ENCODE measurements around the gene SLC6A13.
"Not testable (repeated sequence)": the region's sequence is repeated elsewhere in the genome, so short reads cannot be mapped to it uniquely, and the experiment has no call there.

SLC6A13 gene

DNA sequence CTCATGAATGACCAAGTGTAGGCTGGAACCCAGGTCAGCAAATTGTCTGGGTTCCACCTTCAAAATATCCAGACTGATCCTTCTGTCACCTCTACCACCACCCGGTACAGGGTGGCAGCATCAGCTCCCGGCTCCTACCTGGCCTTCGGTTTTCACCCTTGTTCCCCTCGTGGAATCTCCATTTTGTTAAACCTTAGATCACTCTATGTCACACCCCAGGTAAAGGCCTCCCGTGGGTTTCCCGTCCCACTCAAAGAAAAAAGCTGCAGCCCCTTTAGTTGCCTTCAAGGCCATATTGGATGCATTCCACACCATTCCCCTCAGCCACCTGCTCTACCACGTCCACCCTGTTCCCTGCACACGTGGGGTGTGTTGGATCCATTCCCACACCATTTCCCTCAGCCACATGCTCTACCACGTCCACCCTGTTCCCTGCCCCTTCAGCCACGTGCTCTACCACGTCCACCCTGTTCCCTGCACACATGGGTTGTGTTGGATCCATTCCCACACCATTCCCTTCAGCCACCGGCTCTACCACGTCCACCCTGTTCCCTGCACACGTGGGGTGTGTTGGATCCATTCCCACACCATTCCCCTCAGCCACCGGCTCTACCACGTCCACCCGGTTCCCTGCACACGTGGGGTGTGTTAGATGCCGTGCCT, 23.8 kb downstream of the SLC6A13 start:
- no peaks in the 10 kb centered on the region for H3K4me1 ChIP-seq (ENCODE audit: low read depth, poor library complexity, severe bottlenecking)
- TF ChIP-seq, protein P1, sequence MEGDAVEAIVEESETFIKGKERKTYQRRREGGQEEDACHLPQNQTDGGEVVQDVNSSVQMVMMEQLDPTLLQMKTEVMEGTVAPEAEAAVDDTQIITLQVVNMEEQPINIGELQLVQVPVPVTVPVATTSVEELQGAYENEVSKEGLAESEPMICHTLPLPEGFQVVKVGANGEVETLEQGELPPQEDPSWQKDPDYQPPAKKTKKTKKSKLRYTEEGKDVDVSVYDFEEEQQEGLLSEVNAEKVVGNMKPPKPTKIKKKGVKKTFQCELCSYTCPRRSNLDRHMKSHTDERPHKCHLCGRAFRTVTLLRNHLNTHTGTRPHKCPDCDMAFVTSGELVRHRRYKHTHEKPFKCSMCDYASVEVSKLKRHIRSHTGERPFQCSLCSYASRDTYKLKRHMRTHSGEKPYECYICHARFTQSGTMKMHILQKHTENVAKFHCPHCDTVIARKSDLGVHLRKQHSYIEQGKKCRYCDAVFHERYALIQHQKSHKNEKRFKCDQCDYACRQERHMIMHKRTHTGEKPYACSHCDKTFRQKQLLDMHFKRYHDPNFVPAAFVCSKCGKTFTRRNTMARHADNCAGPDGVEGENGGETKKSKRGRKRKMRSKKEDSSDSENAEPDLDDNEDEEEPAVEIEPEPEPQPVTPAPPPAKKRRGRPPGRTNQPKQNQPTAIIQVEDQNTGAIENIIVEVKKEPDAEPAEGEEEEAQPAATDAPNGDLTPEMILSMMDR (conservative IDR thresholded peaks at IDR 0.05; ENCODE audit: low read depth, low read length) = no peak
- H2AFZ ChIP-seq (ENCODE audit: low read depth) = no peak overlapping the region
- H4K20me1 ChIP-seq (ENCODE audit: insufficient read depth) = no peaks in the 10 kb centered on the region
- H3K79me2 ChIP-seq (ENCODE audit: insufficient read depth, low read depth) = no peaks in the 10 kb centered on the region
- no peak overlapping the region for H3K4me3 ChIP-seq (IDR thresholded peaks at IDR 0.05; ENCODE audit: insufficient read depth, low read depth, low read length)
- H3K27me3 ChIP-seq (ENCODE audit: insufficient read depth, low read depth) = no peaks in the 10 kb centered on the region
- no peak overlapping the region for H3K27ac ChIP-seq
- H3K36me3 ChIP-seq (ENCODE audit: insufficient read depth) = no peaks in the 10 kb centered on the region
- no peak overlapping the region for H3K9ac ChIP-seq
- no peak overlapping the region for H3K4me2 ChIP-seq

DNA sequence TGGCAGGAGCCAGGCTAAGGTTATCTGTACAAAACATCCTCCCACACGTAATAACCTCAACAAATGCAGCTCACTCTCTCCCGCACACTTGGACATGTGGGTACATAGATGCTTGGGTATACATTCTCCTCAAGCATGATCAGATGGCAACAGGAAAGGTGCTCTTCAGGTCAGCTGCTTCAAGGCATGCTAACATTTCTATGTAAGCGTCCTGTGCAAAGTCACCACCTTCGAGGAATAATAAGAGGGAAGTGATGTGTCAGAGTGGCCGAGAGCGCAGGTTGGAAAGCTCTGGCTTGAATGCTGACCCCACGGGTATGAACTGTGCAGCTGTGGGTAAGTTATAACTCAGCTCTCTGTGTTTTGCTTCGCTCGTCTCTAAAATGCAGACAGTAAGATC, 24.5 kb downstream of the SLC6A13 start:
- no peaks in the 10 kb centered on the region for H4K20me1 ChIP-seq (ENCODE audit: insufficient read depth)
- no peak overlapping the region for H3K4me2 ChIP-seq
- no peaks in the 10 kb centered on the region for H3K79me2 ChIP-seq (ENCODE audit: insufficient read depth, low read depth)
- no peaks in the 10 kb centered on the region for H3K36me3 ChIP-seq (ENCODE audit: insufficient read depth)
- TF ChIP-seq, protein P1 (conservative IDR thresholded peaks at IDR 0.05; ENCODE audit: low read depth, low read length) = no peak
- no peak overlapping the region for H3K4me3 ChIP-seq (IDR thresholded peaks at IDR 0.05; ENCODE audit: insufficient read depth, low read depth, low read length)
- H3K9ac ChIP-seq = no peak overlapping the region
- no peaks in the 10 kb centered on the region for H3K4me1 ChIP-seq (ENCODE audit: low read depth, poor library complexity, severe bottlenecking)
- no peak overlapping the region for H3K27ac ChIP-seq
- H3K27me3 ChIP-seq (ENCODE audit: insufficient read depth, low read depth) = no peaks in the 10 kb centered on the region
- H2AFZ ChIP-seq (ENCODE audit: low read depth) = no peak overlapping the region

DNA sequence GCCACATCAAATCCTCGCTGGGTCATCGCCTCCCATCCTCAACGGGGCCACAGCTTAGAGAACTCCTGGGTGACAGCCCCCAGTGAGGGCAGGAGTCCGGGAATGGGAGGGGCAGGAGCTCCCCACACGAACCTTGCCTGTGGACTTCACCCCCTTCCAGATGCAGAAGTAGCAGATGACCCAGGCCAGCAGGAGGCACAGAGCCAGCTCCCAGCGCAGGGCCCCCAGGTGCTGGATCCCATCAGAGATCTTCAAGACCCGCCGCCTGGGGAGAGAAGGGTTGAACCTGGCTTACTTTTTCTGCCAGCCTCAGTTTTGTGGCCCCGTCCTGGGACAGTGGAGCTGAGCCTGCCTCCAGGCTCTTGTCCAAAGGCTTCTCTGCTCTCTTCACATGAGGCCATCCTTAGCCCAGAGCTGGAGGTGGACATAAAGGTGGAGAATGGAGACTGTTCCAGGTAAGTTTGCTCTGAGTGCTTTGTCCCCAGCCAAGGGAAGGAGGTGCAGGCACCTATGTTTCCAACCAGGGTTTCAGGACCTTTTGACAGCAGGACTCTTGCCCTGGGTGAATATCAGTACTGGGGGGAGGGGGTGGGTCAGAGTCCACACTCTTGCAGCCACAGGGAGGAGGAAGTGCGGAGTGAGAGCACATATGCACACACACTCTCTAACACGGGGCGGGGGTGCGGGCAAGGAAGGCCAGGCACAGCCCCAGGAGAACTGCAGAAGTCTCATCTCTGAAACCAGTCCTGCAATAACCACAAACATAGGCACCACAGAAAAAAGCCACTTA, 25.4 kb downstream of the SLC6A13 start:
- H3K27me3 ChIP-seq (ENCODE audit: insufficient read depth, low read depth) = no peaks in the 10 kb centered on the region
- H3K27ac ChIP-seq = no peak overlapping the region
- no peaks in the 10 kb centered on the region for H4K20me1 ChIP-seq (ENCODE audit: insufficient read depth)
- TF ChIP-seq, protein P1 (conservative IDR thresholded peaks at IDR 0.05; ENCODE audit: low read depth, low read length) = no peak
- no peaks in the 10 kb centered on the region for H3K36me3 ChIP-seq (ENCODE audit: insufficient read depth)
- no peak overlapping the region for H3K4me3 ChIP-seq (IDR thresholded peaks at IDR 0.05; ENCODE audit: insufficient read depth, low read depth, low read length)
- H3K79me2 ChIP-seq (ENCODE audit: insufficient read depth, low read depth) = no peaks in the 10 kb centered on the region
- no peak overlapping the region for H3K4me2 ChIP-seq
- H3K9ac ChIP-seq = no peak overlapping the region
- H2AFZ ChIP-seq (ENCODE audit: low read depth) = no peak overlapping the region
- H3K4me1 ChIP-seq (ENCODE audit: low read depth, poor library complexity, severe bottlenecking) = no peaks in the 10 kb centered on the region

DNA sequence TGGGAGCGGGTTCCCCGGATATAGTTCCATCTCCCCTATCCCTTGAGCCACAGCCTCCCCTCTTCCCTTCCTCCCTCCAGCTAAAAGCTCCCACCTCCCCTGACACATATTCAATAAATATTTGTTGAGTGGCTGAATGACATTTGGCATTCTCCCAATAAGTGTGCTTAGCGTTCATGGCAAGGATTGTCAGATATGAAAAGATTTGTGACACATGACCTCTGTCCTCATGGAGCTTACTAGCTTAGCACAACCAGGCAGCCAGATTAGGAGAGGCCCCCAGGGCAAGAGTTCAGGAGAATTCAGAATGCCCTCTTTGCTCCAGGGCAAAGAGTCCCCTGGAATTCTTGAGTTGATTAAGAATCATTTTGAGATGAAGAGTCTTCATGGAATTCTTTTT, 26.2 kb downstream of the SLC6A13 start:
- Histone ChIP-seq H4K20me1 (ENCODE audit: insufficient read depth) (no peaks in the 10 kb centered on the region), H3K36me3 (ENCODE audit: insufficient read depth) (no peaks in the 10 kb centered on the region), H3K4me3 (IDR thresholded peaks at IDR 0.05; ENCODE audit: insufficient read depth, low read depth, low read length) (no peak overlapping the region), H3K27me3 (ENCODE audit: insufficient read depth, low read depth) (no peaks in the 10 kb centered on the region), H3K9ac (no peak overlapping the region), H3K4me1 (ENCODE audit: low read depth, poor library complexity, severe bottlenecking) (no peaks in the 10 kb centered on the region), H3K79me2 (ENCODE audit: insufficient read depth, low read depth) (no peaks in the 10 kb centered on the region), H3K4me2 (no peak overlapping the region), H2AFZ (ENCODE audit: low read depth) (no peak overlapping the region), H3K27ac (no peak overlapping the region)
- TF ChIP-seq, protein P1 (conservative IDR thresholded peaks at IDR 0.05; ENCODE audit: low read depth, low read length) = no peak

DNA sequence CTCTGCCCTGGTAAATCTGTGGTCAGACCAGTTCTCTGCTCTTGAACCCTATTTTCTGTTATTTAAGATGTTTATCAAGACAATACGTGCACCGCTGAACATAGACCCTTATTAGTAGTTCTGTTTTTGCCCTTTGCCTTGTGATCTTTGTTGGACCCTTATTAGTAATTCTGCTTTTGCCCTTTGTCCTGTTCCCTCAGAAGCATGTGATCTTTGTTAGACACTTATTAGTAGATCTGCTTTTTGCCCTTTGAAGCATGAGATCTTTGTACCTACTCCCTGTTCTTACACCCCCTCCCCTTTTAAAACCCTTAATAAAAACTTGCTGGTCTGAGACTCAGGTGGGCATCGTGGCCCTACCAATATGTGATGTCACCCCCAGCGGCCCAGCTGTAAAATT, 26.7 kb downstream of the SLC6A13 start:
- H3K4me2 ChIP-seq = not testable (repeated sequence)

More for the DNA sequence above, 26.7 kb downstream of the SLC6A13 start:
- not testable (repeated sequence) for H2AFZ ChIP-seq (ENCODE audit: low read depth); H3K4me3 ChIP-seq (IDR thresholded peaks at IDR 0.05; ENCODE audit: insufficient read depth, low read depth, low read length); H4K20me1 ChIP-seq (ENCODE audit: insufficient read depth); H3K79me2 ChIP-seq (ENCODE audit: insufficient read depth, low read depth); H3K4me1 ChIP-seq (ENCODE audit: low read depth, poor library complexity, severe bottlenecking); H3K27me3 ChIP-seq (ENCODE audit: insufficient read depth, low read depth); H3K36me3 ChIP-seq (ENCODE audit: insufficient read depth); H3K9ac ChIP-seq; H3K27ac ChIP-seq
